WTC11 (cell line): Measurements from ENCODE around the gene FMNL1. TPM values are rescaled to one million over a fixed set of nuclear protein-coding genes. Genes with fewer than 3 reads are reported as not detected.
A peak's percentile ranks its signal among the peaks of the same experiment; 100 is the strongest.

ENCODE experiments used
- ATAC-seq: fragments of 200-7000 bp; cut with Tn5 transposase; 2 replicates; pipeline ENCODE4 v1.10.0; 2021; ENCODE audit warnings: mild to moderate bottlenecking, moderate library complexity
- CTCF ChIA-PET: fragments of 300-600 bp; sonication (Branson Sonifier 250); formaldehyde crosslinking; loops from one replicate; lab custom pipeline; 2021; ENCODE audit warnings: antibody characterized with exemption; lab: Charles Lee
- POLR2A ChIA-PET: fragments of 350-600 bp; sonication (Branson Sonifier 250); formaldehyde crosslinking; loops from one replicate; lab custom pipeline; 2021; ENCODE audit warnings: antibody characterized with exemption; lab: Charles Lee
- DNase-seq: peaks from one replicate; pipeline ENCODE4 v3.0.0; 2021; ENCODE audit warnings: low spot score
- H3K27ac Mint-ChIP-seq: 2 replicates; pipeline ENCODE4 v1.8.0; 2021; ENCODE audit warnings: mixed read lengths
- H3K27me3 Mint-ChIP-seq: 2 replicates; pipeline ENCODE4 v1.8.0; 2021; ENCODE audit warnings: low read depth, mild to moderate bottlenecking, moderate library complexity, mixed read lengths
- H3K36me3 Mint-ChIP-seq: 2 replicates; pipeline ENCODE4 v1.8.0; 2021; ENCODE audit warnings: mixed read lengths
- H3K4me1 Mint-ChIP-seq: 2 replicates; pipeline ENCODE4 v1.8.0; 2022; ENCODE audit warnings: mixed read lengths
- H3K4me3 Mint-ChIP-seq: 2 replicates; pipeline ENCODE4 v1.8.0; 2021; ENCODE audit warnings: mild to moderate bottlenecking, moderate library complexity, mixed read lengths
- H3K9me3 Mint-ChIP-seq: 2 replicates; pipeline ENCODE4 v1.8.0; 2021; ENCODE audit warnings: mixed read lengths
- AFF4 ChIP-seq: sonication (generic); formaldehyde crosslinking; IDR thresholded peaks from 2 replicates; pipeline ENCODE4 v1.8.1; 2023; ENCODE audit warnings: mild to moderate bottlenecking, missing genetic modification reagents, borderline replicate concordance
- ATF1 ChIP-seq: sonication (generic); formaldehyde crosslinking; IDR thresholded peaks from 2 replicates; pipeline ENCODE4 v1.8.1; 2023; ENCODE audit warnings: mild to moderate bottlenecking, moderate library complexity, missing genetic modification reagents
- CDX4 ChIP-seq: fragments of 250-450 bp; sonication (Bioruptor Pico); IDR thresholded peaks from 2 replicates; pipeline ENCODE4 v1.9.0; 2021; ENCODE audit warnings: moderate library complexity, mild to moderate bottlenecking, inconsistent platforms, borderline replicate concordance
- CREB1 ChIP-seq: sonication (generic); formaldehyde crosslinking; IDR thresholded peaks from 2 replicates; pipeline ENCODE4 v1.8.0; 2023; ENCODE audit warnings: mild to moderate bottlenecking, missing genetic modification reagents
- E2F5 ChIP-seq: sonication (generic); formaldehyde crosslinking; IDR thresholded peaks from 2 replicates; pipeline ENCODE4 v1.8.1; 2022; ENCODE audit warnings: mild to moderate bottlenecking, moderate library complexity, missing genetic modification reagents
- ERG ChIP-seq: fragments of 250-450 bp; sonication (Bioruptor Pico); IDR thresholded peaks from 2 replicates; pipeline ENCODE4 v1.8.0; 2021; ENCODE audit warnings: mild to moderate bottlenecking
- ETV6 ChIP-seq: sonication (generic); formaldehyde crosslinking; IDR thresholded peaks from 2 replicates; pipeline ENCODE4 v1.8.1; 2022; ENCODE audit warnings: mild to moderate bottlenecking, missing genetic modification reagents
- FOXP1 ChIP-seq: sonication (generic); formaldehyde crosslinking; IDR thresholded peaks from 2 replicates; pipeline ENCODE4 v1.8.0; 2022; ENCODE audit warnings: missing genetic modification reagents, mild to moderate bottlenecking, moderate library complexity, borderline replicate concordance
- GABPB1 ChIP-seq: sonication (generic); formaldehyde crosslinking; IDR thresholded peaks from 2 replicates; pipeline ENCODE4 v1.8.1; 2023; ENCODE audit warnings: mild to moderate bottlenecking, missing genetic modification reagents
- GRHL2 ChIP-seq: fragments of 250-450 bp; sonication (Bioruptor Pico); IDR thresholded peaks from 2 replicates; pipeline ENCODE4 v1.8.0; 2022; ENCODE audit warnings: mild to moderate bottlenecking, moderate library complexity; ENCODE audit not compliant: insufficient replicate concordance, severe bottlenecking
- MAX ChIP-seq: sonication (generic); formaldehyde crosslinking; IDR thresholded peaks from 2 replicates; pipeline ENCODE4 v1.8.0; 2022; ENCODE audit warnings: mild to moderate bottlenecking, missing genetic modification reagents
- MXD4 ChIP-seq: fragments of 250-450 bp; sonication (Bioruptor Pico); IDR thresholded peaks from 2 replicates; pipeline ENCODE4 v1.8.0; 2021; ENCODE audit warnings: mild to moderate bottlenecking, moderate library complexity, borderline replicate concordance
- NR2C2 ChIP-seq: sonication (generic); formaldehyde crosslinking; IDR thresholded peaks from 2 replicates; pipeline ENCODE4 v1.8.0; 2022; ENCODE audit warnings: mild to moderate bottlenecking, missing genetic modification reagents
- PREB ChIP-seq: sonication (generic); formaldehyde crosslinking; IDR thresholded peaks from 2 replicates; pipeline ENCODE4 v1.8.1; 2022; ENCODE audit warnings: mild to moderate bottlenecking, missing genetic modification reagents, moderate library complexity, borderline replicate concordance
- SMAD3 ChIP-seq: sonication (generic); formaldehyde crosslinking; IDR thresholded peaks from 2 replicates; pipeline ENCODE4 v1.8.0; 2022; ENCODE audit warnings: missing genetic modification reagents, mild to moderate bottlenecking, borderline replicate concordance
- SMAD4 ChIP-seq: sonication (generic); formaldehyde crosslinking; IDR thresholded peaks from 2 replicates; pipeline ENCODE4 v1.8.0; 2022; ENCODE audit warnings: mild to moderate bottlenecking, missing genetic modification reagents
- TEAD1 ChIP-seq: sonication (generic); formaldehyde crosslinking; IDR thresholded peaks from 2 replicates; pipeline ENCODE4 v1.8.0; 2022; ENCODE audit warnings: mild to moderate bottlenecking, missing genetic modification reagents
- ZNF219 ChIP-seq: sonication (generic); formaldehyde crosslinking; IDR thresholded peaks from 2 replicates; pipeline ENCODE4 v1.8.0; 2023; ENCODE audit warnings: missing genetic modification reagents, mild to moderate bottlenecking, borderline replicate concordance
- ZNF396 ChIP-seq: fragments of 250-450 bp; sonication (Bioruptor Pico); IDR thresholded peaks from 2 replicates; pipeline ENCODE4 v1.8.0; 2021; ENCODE audit warnings: mild to moderate bottlenecking, moderate library complexity, borderline replicate concordance
- ZNF532 ChIP-seq: fragments of 250-450 bp; sonication (Bioruptor Pico); IDR thresholded peaks from 2 replicates; pipeline ENCODE4 v1.9.0; 2021; ENCODE audit warnings: mild to moderate bottlenecking, borderline replicate concordance
- total RNA-seq: library from RNA; stranded (reverse); gene quantifications from 3 replicates; pipeline ENCODE4 v1.2.3, GENCODE V29; 2021

FMNL1 gene
- total RNA-seq, 1 experiment from 2014 or later = 5.3 TPM

GRCh38 chr17:45236282-45236606, 14.6 kb downstream of the FMNL1 start:
- Mint-ChIP-seq H3K4me3 (no peak overlapping the region), H3K27ac (no peak overlapping the region), H3K4me1 (peaks cover 12% of the 10 kb centered on the region), H3K36me3 (no peaks in the 10 kb centered on the region)
- CTCF ChIA-PET = interaction anchor here (0.6 to 9.8 kb wide), 43 partner anchors 8 to 192 kb away, joined by 3 to 179 read pairs (median 6); partner anchors contain the start of genes ACBD4, FMNL1, HEXIM1 and HEXIM2
- DNase-seq = no peak
- TF ChIP-seq ERG (CRISPR knock-in tag) (no peak), AFF4 (CRISPR knock-in tag) (no peak), CREB1 (CRISPR knock-in tag) (no peak), MXD4 (CRISPR knock-in tag) (no peak), SMAD3 (CRISPR knock-in tag) (no peak), E2F5 (no peak), ATF1 (CRISPR knock-in tag) (no peak), PREB (CRISPR knock-in tag) (no peak), FOXP1 (no peak), ZNF532 (CRISPR knock-in tag) (no peak), GABPB1 (CRISPR knock-in tag) (no peak), ZNF396 (CRISPR knock-in tag) (no peak), ZNF219 (CRISPR knock-in tag) (no peak), CDX4 (CRISPR knock-in tag) (no peak), ETV6 (CRISPR knock-in tag) (no peak), TEAD1 (CRISPR knock-in tag) (no peak), SMAD4 (CRISPR knock-in tag) (no peak), NR2C2 (CRISPR knock-in tag) (no peak), GRHL2 (CRISPR knock-in tag) (no peak), MAX (no peak)
- TF ChIP-seq, all 79 proteins: peak for 0
- Mint-ChIP-seq H3K9me3 (no peaks in the 10 kb centered on the region), H3K27me3 (peaks cover 69% of the 10 kb centered on the region)
- POLR2A ChIA-PET = interaction anchor here (1.5 kb wide), 2 partner anchors 14 to 87 kb away, joined by 4 to 13 read pairs; partner anchors contain the start of genes FMNL1 and HEXIM1
- ATAC-seq = peak; percentile 5; the same call in 1 of the 2 replicates
